HEK293 (cell line): ENCODE data around the gene WDR47.

Experiments
- CTCF ChIA-PET: fragments of 350-600 bp; formaldehyde crosslinking; extraction: SDS; loops from one replicate; lab custom pipeline; 2021; ENCODE audit warnings: antibody characterized with exemption; lab: Yijun Ruan, JAX
- POLR2A ChIA-PET: fragments of 300-600 bp; formaldehyde crosslinking; extraction: SDS; loops from one replicate; lab custom pipeline; 2020; ENCODE audit warnings: antibody characterized with exemption, inconsistent platforms; lab: Yijun Ruan, JAX
- H3K27ac ChIP-seq: fragments of 200-500 bp; sonication (Bioruptor generic); 2 replicates; pipeline ENCODE4 v1.5.1; 2014; ENCODE audit warnings: low read depth, low read length, control low read depth, inconsistent platforms; ENCODE audit errors: extremely low read depth
- H3K36me3 ChIP-seq, 2 experiments: fragments of 200-500 bp in 1 of 2; sonication (Bioruptor generic) in 1 of 2; 1 replicate in 1 of 2; 2 replicates in 1 of 2; pipeline ENCODE4 v1.5.1; 2014 to 2017; ENCODE audit warnings: inconsistent platforms in 2 of 2, low read length in 2 of 2; ENCODE audit not compliant: control insufficient read depth in 2 of 2, insufficient read depth in 1 of 2
- H3K4me1 ChIP-seq: fragments of 200-500 bp; sonication (Bioruptor generic); 2 replicates; pipeline ENCODE4 v1.5.1; 2014; ENCODE audit warnings: mild to moderate bottlenecking, low read length, inconsistent platforms; ENCODE audit not compliant: control insufficient read depth, insufficient read depth
- H3K4me3 ChIP-seq: 2 replicates; pipeline ENCODE4 v1.5.1; 2011; ENCODE audit warnings: low read depth, mild to moderate bottlenecking, control low read depth, low read length, moderate library complexity
- H3K9me3 ChIP-seq: fragments of 200-500 bp; sonication (Bioruptor generic); 2 replicates; pipeline ENCODE4 v1.5.1; 2014; ENCODE audit warnings: low read depth, low read length, inconsistent platforms; ENCODE audit not compliant: control insufficient read depth, insufficient read depth
- GFI1B ChIP-seq: fragments of 450-650 bp; formaldehyde crosslinking; IDR thresholded peaks from 2 replicates; pipeline ENCODE4 v1.5.1; 2016; ENCODE audit warnings: missing biosample characterization, missing genetic modification characterization
- KLF10 ChIP-seq: fragments of 450-650 bp; IDR thresholded peaks from 2 replicates; pipeline ENCODE4 v1.5.1; 2018; ENCODE audit warnings: missing biosample characterization, mild to moderate bottlenecking, missing genetic modification characterization
- KLF7 ChIP-seq: fragments of 450-650 bp; formaldehyde crosslinking; IDR thresholded peaks from 2 replicates; pipeline ENCODE4 v1.5.1; 2016; ENCODE audit warnings: missing biosample characterization, missing genetic modification characterization, borderline replicate concordance
- PBX3 ChIP-seq: sonication (generic); formaldehyde crosslinking; IDR thresholded peaks from 2 replicates; pipeline ENCODE4 v1.8.1; 2022; ENCODE audit warnings: mild to moderate bottlenecking, moderate library complexity, missing genetic modification reagents
- REST ChIP-seq: fragments of 450-650 bp; formaldehyde crosslinking; IDR thresholded peaks from 2 replicates; pipeline ENCODE4 v1.5.1; 2016; ENCODE audit warnings: missing biosample characterization, missing genetic modification characterization
- SCRT2 ChIP-seq: fragments of 450-650 bp; formaldehyde crosslinking; IDR thresholded peaks from 2 replicates; pipeline ENCODE4 v1.5.1; 2016; ENCODE audit warnings: missing biosample characterization, missing genetic modification characterization
- ZBTB11 ChIP-seq: fragments of 450-650 bp; formaldehyde crosslinking; conservative IDR thresholded peaks from 2 replicates; pipeline ENCODE4 v1.5.1; 2016; ENCODE audit warnings: low read depth, missing biosample characterization, missing genetic modification characterization
- ZBTB21 ChIP-seq: fragments of 450-650 bp; formaldehyde crosslinking; IDR thresholded peaks from 2 replicates; pipeline ENCODE4 v1.5.1; 2017; ENCODE audit warnings: missing biosample characterization, missing genetic modification characterization
- ZFP3 ChIP-seq: fragments of 450-650 bp; formaldehyde crosslinking; IDR thresholded peaks from 2 replicates; pipeline ENCODE4 v1.5.1; 2016; ENCODE audit warnings: low read depth, missing biosample characterization, missing genetic modification characterization
- ZNF10 ChIP-seq: fragments of 450-650 bp; formaldehyde crosslinking; IDR thresholded peaks from 2 replicates; pipeline ENCODE4 v1.5.1; 2017; ENCODE audit warnings: missing biosample characterization, missing genetic modification characterization
- ZNF140 ChIP-seq: fragments of 450-650 bp; formaldehyde crosslinking; IDR thresholded peaks from 2 replicates; pipeline ENCODE4 v1.5.1; 2016; ENCODE audit warnings: missing biosample characterization, missing genetic modification characterization
- ZNF16 ChIP-seq: fragments of 450-650 bp; formaldehyde crosslinking; IDR thresholded peaks from 2 replicates; pipeline ENCODE4 v1.5.1; 2016; ENCODE audit warnings: low read depth, missing biosample characterization, missing genetic modification characterization
- ZNF184 ChIP-seq: fragments of 450-650 bp; IDR thresholded peaks from 2 replicates; pipeline ENCODE4 v1.5.1; 2018; ENCODE audit warnings: missing biosample characterization, mild to moderate bottlenecking, missing genetic modification characterization
- ZNF274 ChIP-seq, 2 experiments: fragments of 200-500 bp in 1 of 2; fragments of 450-650 bp in 1 of 2; sonication (Bioruptor generic) in 1 of 2; formaldehyde crosslinking in 1 of 2; IDR thresholded peaks; 2 replicates each; pipeline versions ENCODE4 v1.5.1 to v1.6.1; 2014 to 2016; ENCODE audit warnings: borderline replicate concordance in 1 of 2, inconsistent platforms in 1 of 2, low read length in 1 of 2, missing biosample characterization in 1 of 2, missing genetic modification characterization in 1 of 2
- ZNF280C ChIP-seq: fragments of 450-650 bp; formaldehyde crosslinking; IDR thresholded peaks from 2 replicates; pipeline ENCODE4 v1.5.1; 2016; ENCODE audit warnings: missing biosample characterization, missing genetic modification characterization
- ZNF302 ChIP-seq: fragments of 450-650 bp; formaldehyde crosslinking; IDR thresholded peaks from 2 replicates; pipeline ENCODE4 v1.5.1; 2016; ENCODE audit warnings: missing biosample characterization, missing genetic modification characterization, low read depth
- ZNF341 ChIP-seq: fragments of 450-650 bp; formaldehyde crosslinking; IDR thresholded peaks from 2 replicates; pipeline ENCODE4; 2016; ENCODE audit warnings: low read depth, missing biosample characterization, missing genetic modification characterization
- ZNF548 ChIP-seq: fragments of 450-650 bp; formaldehyde crosslinking; IDR thresholded peaks from 2 replicates; pipeline ENCODE4 v1.5.1; 2016; ENCODE audit warnings: missing biosample characterization, missing genetic modification characterization
- ZNF623 ChIP-seq: fragments of 450-650 bp; formaldehyde crosslinking; IDR thresholded peaks from 2 replicates; pipeline ENCODE4 v1.5.1; 2016; ENCODE audit warnings: missing biosample characterization, missing genetic modification characterization
- ZNF747 ChIP-seq: fragments of 450-650 bp; formaldehyde crosslinking; IDR thresholded peaks from 2 replicates; pipeline ENCODE4 v1.5.1; 2016; ENCODE audit warnings: missing biosample characterization, missing genetic modification characterization
- ZNF768 ChIP-seq: fragments of 450-650 bp; formaldehyde crosslinking; IDR thresholded peaks from 2 replicates; pipeline ENCODE4 v1.5.1; 2018; ENCODE audit warnings: missing biosample characterization, mild to moderate bottlenecking, missing genetic modification characterization
- ZSCAN30 ChIP-seq: fragments of 450-650 bp; IDR thresholded peaks from 2 replicates; pipeline ENCODE4 v1.5.1; 2018; ENCODE audit warnings: missing biosample characterization, mild to moderate bottlenecking, missing genetic modification characterization, moderate library complexity

The WDR47 gene

GRCh38 chr1:109084563-109085517 lies 42.9 kb upstream of the WDR47 start (continued):
- TF ChIP-seq ZNF280C (tag by site-specific recombination), result no peak
- no peak for TF ChIP-seq KLF10 (tag by site-specific recombination)
- TF ChIP-seq ZSCAN30 (tag by site-specific recombination), result no peak
- no peak for TF ChIP-seq ZNF10 (tag by site-specific recombination)

GRCh38 chr1:109083923-109084322 lies 42.0 kb upstream of the WDR47 start:
- no peaks in the 10 kb centered on the region for H3K36me3 ChIP-seq
- H3K9me3 ChIP-seq, result no peaks in the 10 kb centered on the region
- ChIA-PET POLR2A (interaction anchor here (1.0 to 4.1 kb wide), 2 partner anchors 16 to 36 kb away, joined by 3 to 20 read pairs; no protein-coding TSS in a partner anchor), CTCF (interaction anchor here (0.7 to 1.2 kb wide), 2 partner anchors 17 to 763 kb away, joined by 3 read pairs; no protein-coding TSS in a partner anchor)
- H3K4me3 ChIP-seq, result no peak overlapping the region
- H3K27ac ChIP-seq, result no peak overlapping the region
- H3K4me1 ChIP-seq, result no peaks in the 10 kb centered on the region
- TF ChIP-seq ZNF274 (IDR thresholded peaks at IDR 0.05; ENCODE audit: low read length) (no peak), ZNF274 (tag by site-specific recombination; IDR thresholded peaks at IDR 0.05; ENCODE audit: borderline replicate concordance) (no peak), ZNF184 (tag by site-specific recombination) (no peak), SCRT2 (tag by site-specific recombination) (no peak), ZNF140 (tag by site-specific recombination) (no peak), ZNF341 (tag by site-specific recombination) (no peak), GFI1B (tag by site-specific recombination) (no peak), ZNF623 (no peak), ZNF548 (no peak), ZNF768 (no peak), ZNF302 (tag by site-specific recombination) (no peak), ZNF747 (tag by site-specific recombination) (no peak), KLF7 (tag by site-specific recombination) (no peak)

- no peaks in the 10 kb centered on the region for H3K4me1 ChIP-seq
- H3K9me3 ChIP-seq, result no peaks in the 10 kb centered on the region
- H3K4me3 ChIP-seq, result no peak overlapping the region
- POLR2A ChIA-PET, result interaction anchor here (1.0 to 4.1 kb wide), 2 partner anchors 17 to 35 kb away, joined by 3 to 20 read pairs; no protein-coding TSS in a partner anchor
- H3K36me3 ChIP-seq, result no peaks in the 10 kb centered on the region
- CTCF ChIA-PET, result interaction anchor here (0.7 to 1.2 kb wide), 4 partner anchors 16 to 407 kb away, joined by 3 to 4 read pairs (median 3); no protein-coding TSS in a partner anchor
- H3K27ac ChIP-seq, result no peak overlapping the region
- TF ChIP-seq REST (no peak), PBX3 (CRISPR knock-in tag) (no peak), ZBTB21 (tag by site-specific recombination) (no peak), ZFP3 (tag by site-specific recombination) (no peak), ZNF16 (no peak), ZBTB11 (no peak)
Measured at GRCh38 chr1:109083501-109083900, 41.6 kb upstream of the WDR47 start.
